T-helper 1 cell (primary cell): Measurements from ENCODE around the gene WDR70.
"Not testable (repeated sequence)": the region's sequence is repeated elsewhere in the genome, so short reads cannot be mapped to it uniquely, and the experiment has no call there.

Source experiments
- DNase-seq, 5 donors: peaks; one replicate each; pipeline ENCODE4 v3.0.0-alpha.2; 2012 to 2020

Gene WDR70

GRCh38 chr5:37575541-37576489 lies 196.7 kb downstream of the WDR70 start:
- DNase-seq = no peak

- DNase-seq = no peak
These were observed 197.4 kb downstream of the WDR70 start for GRCh38 chr5:37576552-37576951.

- no peak for DNase-seq
These were observed 199.1 kb downstream of the WDR70 start for GRCh38 chr5:37578176-37578575.

- no peak for DNase-seq
These were observed 201.0 kb downstream of the WDR70 start for GRCh38 chr5:37580106-37580505.

GRCh38 chr5:37582202-37582601 lies 203.1 kb downstream of the WDR70 start:
- no peak for DNase-seq

- DNase-seq = not testable (repeated sequence)
These were observed 214.2 kb downstream of the WDR70 start for GRCh38 chr5:37593292-37593691.

- DNase-seq = not testable (repeated sequence)
These were observed 215.7 kb downstream of the WDR70 start for GRCh38 chr5:37594864-37595263.

- DNase-seq = no peak
These were observed 219.6 kb downstream of the WDR70 start for GRCh38 chr5:37598733-37599132.

- no peak for DNase-seq
These were observed 222.0 kb downstream of the WDR70 start for GRCh38 chr5:37601163-37601562.

- no peak for DNase-seq
These were observed 224.0 kb downstream of the WDR70 start for GRCh38 chr5:37603072-37603471.

- DNase-seq = no peak
These were observed 225.2 kb downstream of the WDR70 start for GRCh38 chr5:37604290-37604689.

GRCh38 chr5:37606148-37606547 lies 227.0 kb downstream of the WDR70 start:
- DNase-seq = no peak

- no peak for DNase-seq
These were observed 227.6 kb downstream of the WDR70 start for GRCh38 chr5:37606632-37607248.

GRCh38 chr5:37615184-37615583 lies 236.1 kb downstream of the WDR70 start:
- no peak for DNase-seq

- DNase-seq = no peak
These were observed 240.2 kb downstream of the WDR70 start for GRCh38 chr5:37619353-37619752.

- not testable (repeated sequence) for DNase-seq
These were observed 243.2 kb downstream of the WDR70 start for GRCh38 chr5:37622354-37622753.

- DNase-seq = no peak
These were observed 247.1 kb downstream of the WDR70 start for GRCh38 chr5:37626266-37626665.

GRCh38 chr5:37628876-37629275 lies 249.8 kb downstream of the WDR70 start:
- no peak for DNase-seq

GRCh38 chr5:37631939-37632338 lies 252.8 kb downstream of the WDR70 start:
- DNase-seq = no peak

- DNase-seq = no peak
These were observed 258.2 kb downstream of the WDR70 start for GRCh38 chr5:37637165-37637845.

- no peak for DNase-seq
These were observed 259.8 kb downstream of the WDR70 start for GRCh38 chr5:37638897-37639296.

- DNase-seq = no peak
These were observed 261.0 kb downstream of the WDR70 start for GRCh38 chr5:37640088-37640487.

GRCh38 chr5:37641933-37642332 lies 262.8 kb downstream of the WDR70 start:
- DNase-seq = no peak

- no peak for DNase-seq
These were observed 266.6 kb downstream of the WDR70 start for GRCh38 chr5:37645707-37646106.
